ENCODE measurements around the gene BANK1.

The BANK1 gene

DNA sequence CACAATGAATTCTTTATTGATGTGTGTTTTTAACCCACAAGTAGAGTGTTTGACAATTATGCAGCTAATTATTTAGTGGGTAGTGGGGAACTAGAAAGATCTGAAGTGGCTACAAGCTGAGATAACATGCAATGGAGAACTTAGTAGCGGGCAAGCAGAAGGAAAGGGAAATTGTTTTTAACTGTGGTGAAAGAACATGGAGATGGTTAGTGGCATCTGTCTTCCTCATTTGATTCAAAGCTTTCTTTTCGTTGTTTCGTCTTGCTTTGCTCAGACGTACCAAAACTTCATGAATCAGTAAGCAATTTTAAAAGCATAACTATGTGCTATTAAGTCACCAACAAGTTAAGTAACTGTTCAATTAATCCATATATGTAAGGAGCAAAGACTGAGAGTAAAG is 169.9 kb downstream of the BANK1 start:
- DNase-seq (ENCODE audit: low read depth, low spot score) = no peak
- H3K9me3 ChIP-seq (ENCODE audit: low read depth, low read length) = no peaks in the 10 kb centered on the region
- no peaks in the 10 kb centered on the region for H3K36me3 ChIP-seq (ENCODE audit: insufficient read depth, low read length)
- TF ChIP-seq POLR2AphosphoS5 (IDR thresholded peaks at IDR 0.05; ENCODE audit: borderline replicate concordance, low read depth, low read length) (no peak), FOXP2 (optimal IDR thresholded peaks at IDR 0.05; ENCODE audit: control extremely low read depth, extremely low read length, insufficient read depth) (no peak), EZH2 (IDR thresholded peaks at IDR 0.05) (no peak)
- H3K27ac ChIP-seq = no peak overlapping the region
- H3K4me3 ChIP-seq = no peak overlapping the region
- H3K9ac ChIP-seq (ENCODE audit: insufficient read length) = no peak overlapping the region

DNA sequence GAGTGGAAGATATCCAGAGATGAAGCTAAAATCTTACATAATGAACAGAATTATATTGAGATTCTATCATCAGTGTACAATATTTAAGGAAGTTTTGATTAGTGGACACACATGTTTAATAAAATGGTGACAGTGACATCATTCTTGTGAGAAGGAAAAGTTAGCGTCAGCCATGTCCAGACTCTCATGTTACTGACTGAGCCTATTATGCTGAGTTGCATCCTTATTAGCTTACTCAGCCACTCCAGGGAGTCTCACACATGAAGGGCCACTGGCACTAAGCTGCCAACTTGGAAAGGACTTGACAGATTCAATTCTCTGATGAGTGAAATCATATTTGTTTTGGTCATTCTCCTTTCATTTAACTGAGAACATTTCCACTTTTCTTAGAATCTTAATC is 170.6 kb downstream of the BANK1 start:
- Histone ChIP-seq H3K27ac (no peak overlapping the region), H3K36me3 (ENCODE audit: insufficient read depth, low read length) (no peaks in the 10 kb centered on the region), H3K4me3 (no peak overlapping the region), H3K9me3 (ENCODE audit: low read depth, low read length) (no peaks in the 10 kb centered on the region), H3K9ac (ENCODE audit: insufficient read length) (no peak overlapping the region)
- no peak for DNase-seq (ENCODE audit: low read depth, low spot score)
- no peak for TF ChIP-seq EZH2 (IDR thresholded peaks at IDR 0.05)
- TF ChIP-seq POLR2AphosphoS5 (IDR thresholded peaks at IDR 0.05; ENCODE audit: borderline replicate concordance, low read depth, low read length) = no peak
- no peak for TF ChIP-seq FOXP2 (optimal IDR thresholded peaks at IDR 0.05; ENCODE audit: control extremely low read depth, extremely low read length, insufficient read depth)

DNA sequence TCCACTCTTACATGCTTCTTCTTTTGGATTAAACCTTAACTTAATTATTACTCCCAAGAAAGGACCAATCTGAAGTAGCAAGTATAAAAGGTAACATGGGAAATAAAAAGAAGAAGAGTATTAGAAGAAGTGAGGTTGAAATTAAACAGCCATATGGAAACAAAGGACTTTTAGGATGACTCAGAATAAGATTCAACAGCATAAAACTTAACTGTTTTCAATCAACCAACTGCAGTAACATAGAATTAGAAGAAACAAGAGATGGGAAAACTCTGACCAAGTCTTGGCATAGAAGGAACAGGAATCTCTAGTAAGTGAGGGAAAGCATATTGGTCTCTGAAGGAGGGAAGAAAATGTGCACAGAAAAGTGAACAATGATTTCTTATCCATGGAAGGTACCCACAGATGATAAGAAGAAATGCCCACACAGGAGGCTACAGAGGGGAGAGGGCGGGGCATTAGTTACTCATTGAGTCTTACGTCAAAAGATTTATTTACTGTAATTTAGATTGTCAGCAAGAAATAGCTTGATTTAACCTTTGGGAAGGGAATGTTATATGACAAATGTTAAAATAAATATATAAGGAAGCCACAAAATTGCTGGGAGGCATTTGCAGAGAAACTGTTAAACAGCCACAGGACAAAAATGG is 177.3 kb downstream of the BANK1 start:
- TF ChIP-seq EZH2 (IDR thresholded peaks at IDR 0.05) = no peak
- no peak overlapping the region for H3K4me3 ChIP-seq
- no peaks in the 10 kb centered on the region for H3K36me3 ChIP-seq (ENCODE audit: insufficient read depth, low read length)
- H3K9ac ChIP-seq (ENCODE audit: insufficient read length) = no peak overlapping the region
- no peaks in the 10 kb centered on the region for H3K9me3 ChIP-seq (ENCODE audit: low read depth, low read length)
- no peak overlapping the region for H3K27ac ChIP-seq
- DNase-seq (ENCODE audit: low read depth, low spot score) = no peak

DNA sequence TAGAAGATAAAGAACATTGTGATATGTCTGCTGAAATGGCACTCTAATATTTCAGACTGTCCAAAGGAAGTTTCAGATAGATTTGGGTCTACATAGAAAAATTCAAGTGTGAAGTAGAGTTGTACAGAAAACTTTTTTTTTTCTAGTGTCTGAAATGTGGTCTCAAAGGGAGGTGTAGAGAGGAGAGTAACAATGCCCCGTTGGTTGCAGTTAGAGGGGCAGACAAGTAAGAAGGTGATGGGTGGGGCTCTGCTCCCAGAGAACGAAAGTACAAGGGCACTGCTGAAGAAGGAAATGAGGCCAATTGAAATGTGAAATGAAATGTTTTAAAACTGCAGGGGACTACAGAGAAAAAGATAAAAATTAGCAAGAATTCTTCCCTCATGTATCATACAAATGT is 177.8 kb downstream of the BANK1 start:
- Histone ChIP-seq H3K9me3 (ENCODE audit: low read depth, low read length) (no peaks in the 10 kb centered on the region), H3K27ac (no peak overlapping the region), H3K4me3 (no peak overlapping the region), H3K9ac (ENCODE audit: insufficient read length) (no peak overlapping the region), H3K36me3 (ENCODE audit: insufficient read depth, low read length) (no peaks in the 10 kb centered on the region)
- no peak for DNase-seq (ENCODE audit: low read depth, low spot score)
- TF ChIP-seq POLR2AphosphoS5 (IDR thresholded peaks at IDR 0.05; ENCODE audit: borderline replicate concordance, low read depth, low read length) = no peak
- no peak for TF ChIP-seq FOXP2 (optimal IDR thresholded peaks at IDR 0.05; ENCODE audit: control extremely low read depth, extremely low read length, insufficient read depth)
- TF ChIP-seq EZH2 (IDR thresholded peaks at IDR 0.05) = no peak

DNA sequence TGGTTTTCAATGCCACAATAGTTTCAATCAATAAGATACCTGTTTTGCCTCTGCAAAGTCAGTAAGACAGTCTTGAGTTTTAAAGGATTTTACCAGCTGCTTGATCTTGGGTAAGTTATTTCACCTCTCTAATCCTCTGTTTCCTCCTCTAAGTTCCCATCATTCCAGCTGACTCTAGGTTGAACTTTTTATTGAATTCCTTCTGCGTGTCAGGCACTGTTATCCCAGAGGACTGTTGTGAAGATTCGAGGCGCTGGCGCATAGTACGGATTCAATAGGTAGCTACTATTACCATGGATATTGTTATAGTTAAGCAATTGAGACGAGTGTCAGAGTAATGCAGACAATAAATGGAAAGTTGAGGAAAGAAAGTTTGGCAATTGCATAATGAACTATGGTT is 179.4 kb downstream of the BANK1 start:
- TF ChIP-seq EZH2 (IDR thresholded peaks at IDR 0.05) (no peak), FOXP2 (optimal IDR thresholded peaks at IDR 0.05; ENCODE audit: control extremely low read depth, extremely low read length, insufficient read depth) (no peak), POLR2AphosphoS5 (IDR thresholded peaks at IDR 0.05; ENCODE audit: borderline replicate concordance, low read depth, low read length) (no peak)
- Histone ChIP-seq H3K4me3 (no peak overlapping the region), H3K9me3 (ENCODE audit: low read depth, low read length) (no peaks in the 10 kb centered on the region), H3K27ac (no peak overlapping the region), H3K9ac (ENCODE audit: insufficient read length) (no peak overlapping the region), H3K36me3 (ENCODE audit: insufficient read depth, low read length) (no peaks in the 10 kb centered on the region)
- DNase-seq (ENCODE audit: low read depth, low spot score) = no peak

DNA sequence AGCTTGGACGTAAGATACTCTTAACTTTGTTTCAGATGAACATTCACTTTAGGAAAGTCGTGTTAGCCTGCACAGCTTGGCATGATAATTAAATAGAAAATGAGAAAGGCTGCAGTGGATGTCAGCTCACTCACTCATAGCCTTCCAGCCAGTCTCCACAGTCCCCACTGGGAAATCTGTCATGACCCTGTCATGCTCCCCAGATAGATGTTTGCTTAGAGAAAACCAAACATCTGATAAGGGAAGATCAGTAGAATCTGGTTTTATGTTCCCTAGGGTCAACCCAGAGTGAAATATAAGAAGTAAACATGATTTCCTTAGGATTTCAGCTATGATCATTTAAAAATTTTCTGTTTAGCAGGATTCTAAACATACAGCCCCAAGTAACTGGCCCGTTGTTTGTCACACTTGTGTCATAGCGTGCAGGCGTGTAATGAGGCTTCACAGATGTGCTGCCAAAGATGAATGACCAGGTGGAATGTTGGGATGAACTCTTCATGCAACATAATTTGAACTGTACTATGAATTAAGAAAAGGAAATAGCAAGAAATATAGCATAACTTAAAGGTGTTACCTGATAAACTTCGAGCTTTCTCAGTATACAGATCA is 180.1 kb downstream of the BANK1 start:
- Histone ChIP-seq H3K9me3 (ENCODE audit: low read depth, low read length) (no peaks in the 10 kb centered on the region), H3K27ac (no peak overlapping the region), H3K9ac (ENCODE audit: insufficient read length) (no peak overlapping the region), H3K4me3 (no peak overlapping the region), H3K36me3 (ENCODE audit: insufficient read depth, low read length) (no peaks in the 10 kb centered on the region)
- TF ChIP-seq EZH2 (IDR thresholded peaks at IDR 0.05) (no peak), POLR2AphosphoS5 (IDR thresholded peaks at IDR 0.05; ENCODE audit: borderline replicate concordance, low read depth, low read length) (no peak), FOXP2 (optimal IDR thresholded peaks at IDR 0.05; ENCODE audit: control extremely low read depth, extremely low read length, insufficient read depth) (no peak)
- no peak for DNase-seq (ENCODE audit: low read depth, low spot score)

DNA sequence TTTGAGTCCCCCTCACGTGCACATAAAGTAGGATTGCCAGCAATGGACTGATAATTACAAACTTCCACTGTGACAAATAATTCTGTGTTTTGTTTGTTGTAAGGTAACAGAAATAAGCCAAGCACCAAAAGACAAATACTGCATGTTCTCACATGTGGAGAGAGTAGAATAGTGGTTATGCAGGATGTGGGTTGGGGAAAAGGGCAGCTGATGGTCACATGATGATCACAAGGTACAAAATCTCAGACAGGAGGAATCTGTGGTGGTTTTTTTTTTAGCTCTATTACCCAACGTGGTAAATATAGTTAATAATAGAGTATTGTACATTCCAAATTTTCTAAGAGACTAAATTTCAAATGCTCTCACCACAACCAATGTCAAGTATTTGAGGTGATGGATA is 182.3 kb downstream of the BANK1 start:
- Histone ChIP-seq H3K36me3 (ENCODE audit: insufficient read depth, low read length) (no peaks in the 10 kb centered on the region), H3K4me3 (no peak overlapping the region), H3K9me3 (ENCODE audit: low read depth, low read length) (no peaks in the 10 kb centered on the region), H3K27ac (no peak overlapping the region), H3K9ac (ENCODE audit: insufficient read length) (no peak overlapping the region)
- no peak for DNase-seq (ENCODE audit: low read depth, low spot score)
- TF ChIP-seq EZH2 (IDR thresholded peaks at IDR 0.05) = no peak
- no peak for TF ChIP-seq FOXP2 (optimal IDR thresholded peaks at IDR 0.05; ENCODE audit: control extremely low read depth, extremely low read length, insufficient read depth)
- TF ChIP-seq POLR2AphosphoS5 (IDR thresholded peaks at IDR 0.05; ENCODE audit: borderline replicate concordance, low read depth, low read length) = no peak

DNA sequence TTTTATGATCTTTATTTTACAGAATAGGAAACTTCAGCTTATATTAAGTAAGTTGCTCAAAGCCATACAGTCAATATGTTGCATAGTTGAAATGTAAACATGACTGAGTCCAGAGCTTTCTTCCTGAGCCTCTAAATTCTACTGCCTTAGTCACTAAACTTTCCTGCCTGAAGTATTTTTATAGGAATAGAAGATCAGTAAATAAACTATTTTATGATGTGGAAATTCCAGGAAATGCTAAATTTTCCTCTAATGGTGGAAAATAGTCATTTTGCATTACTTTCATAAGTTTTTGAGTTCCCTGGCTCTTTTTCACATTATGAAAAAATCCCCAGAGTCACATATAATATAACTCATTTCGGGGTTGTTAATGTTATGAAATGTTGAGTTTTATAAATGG is 182.8 kb downstream of the BANK1 start:
- no peak overlapping the region for H3K4me3 ChIP-seq
- TF ChIP-seq EZH2 (IDR thresholded peaks at IDR 0.05) (no peak), POLR2AphosphoS5 (IDR thresholded peaks at IDR 0.05; ENCODE audit: borderline replicate concordance, low read depth, low read length) (no peak), FOXP2 (optimal IDR thresholded peaks at IDR 0.05; ENCODE audit: control extremely low read depth, extremely low read length, insufficient read depth) (no peak)
- no peaks in the 10 kb centered on the region for H3K9me3 ChIP-seq (ENCODE audit: low read depth, low read length)

DNA sequence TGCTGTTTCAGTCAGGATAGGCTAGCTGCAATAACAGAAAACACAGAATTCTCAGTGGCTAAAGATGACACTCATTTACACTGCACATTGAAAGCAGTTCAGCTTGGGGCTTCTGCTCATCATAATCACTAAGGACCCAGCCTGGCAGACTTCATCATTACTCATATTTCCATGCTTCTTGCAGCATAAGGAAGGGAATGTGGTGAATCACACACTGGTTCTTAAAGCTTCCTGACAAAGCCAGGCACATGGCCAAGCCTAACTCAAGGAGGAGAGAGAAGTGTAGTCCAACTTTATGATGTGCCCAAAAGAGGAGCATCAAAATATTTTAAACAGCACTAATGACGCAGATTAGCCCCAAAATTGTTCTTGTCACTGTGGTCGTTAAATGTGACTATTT is 186.5 kb downstream of the BANK1 start:
- Histone ChIP-seq H3K27ac (no peak overlapping the region), H3K9me3 (ENCODE audit: low read depth, low read length) (no peaks in the 10 kb centered on the region)

More for the DNA sequence above, 182.8 kb downstream of the BANK1 start:
- H3K27ac ChIP-seq = no peak overlapping the region
- no peak for DNase-seq (ENCODE audit: low read depth, low spot score)
- no peaks in the 10 kb centered on the region for H3K36me3 ChIP-seq (ENCODE audit: insufficient read depth, low read length)
- no peak overlapping the region for H3K9ac ChIP-seq (ENCODE audit: insufficient read length)

More for the DNA sequence above, 186.5 kb downstream of the BANK1 start:
- Histone ChIP-seq H3K36me3 (ENCODE audit: insufficient read depth, low read length) (no peaks in the 10 kb centered on the region), H3K4me3 (no peak overlapping the region), H3K9ac (ENCODE audit: insufficient read length) (no peak overlapping the region)
- TF ChIP-seq EZH2 (IDR thresholded peaks at IDR 0.05) = no peak
- no peak for TF ChIP-seq POLR2AphosphoS5 (IDR thresholded peaks at IDR 0.05; ENCODE audit: borderline replicate concordance, low read depth, low read length)
- no peak for TF ChIP-seq FOXP2 (optimal IDR thresholded peaks at IDR 0.05; ENCODE audit: control extremely low read depth, extremely low read length, insufficient read depth)
- no peak for DNase-seq (ENCODE audit: low read depth, low spot score)

All from SK-N-MC (cell line).